Endodermal cell (in vitro differentiated cells): Measurements from ENCODE around the gene ZNF142. TPM values are rescaled to one million over a fixed set of nuclear protein-coding genes. Genes with fewer than 3 reads are reported as not detected.

Experiments used
- DNase-seq: peaks from one replicate; pipeline ENCODE4 v3.0.0-alpha.2; 2017
- H3K27ac ChIP-seq: 2 replicates; pipeline ENCODE4 v1.5.1; 2013; ENCODE audit warnings: mild to moderate bottlenecking, low read depth, low read length, moderate library complexity
- H3K27me3 ChIP-seq: 2 replicates; pipeline ENCODE4 v1.6.1; 2013; ENCODE audit warnings: mild to moderate bottlenecking, low read length, moderate library complexity; ENCODE audit not compliant: insufficient read depth, control insufficient read depth, poor library complexity, severe bottlenecking
- H3K36me3 ChIP-seq: 2 replicates; pipeline ENCODE4 v1.7.0; 2013; ENCODE audit warnings: mild to moderate bottlenecking, low read length, moderate library complexity; ENCODE audit not compliant: control insufficient read depth, insufficient read depth
- H3K4me1 ChIP-seq: one replicate; pipeline ENCODE4 v1.7.0; 2013; ENCODE audit warnings: low read length; ENCODE audit not compliant: control insufficient read depth, insufficient read depth
- H3K4me3 ChIP-seq: 2 replicates; pipeline ENCODE4 v1.5.1; 2013; ENCODE audit warnings: mild to moderate bottlenecking, low read length, moderate library complexity
- H3K9ac ChIP-seq: 2 replicates; pipeline ENCODE4 v1.6.1; 2013; ENCODE audit warnings: mild to moderate bottlenecking, low read length, moderate library complexity; ENCODE audit not compliant: poor library complexity, severe bottlenecking; ENCODE audit errors: extremely low read depth
- H3K9me3 ChIP-seq: 2 replicates; pipeline ENCODE4 v1.6.1; 2013; ENCODE audit warnings: mild to moderate bottlenecking, low read length, moderate library complexity; ENCODE audit not compliant: control insufficient read depth
- H3K27ac Mint-ChIP-seq: 2 replicates; pipeline ENCODE4 v1.8.0; 2020; ENCODE audit warnings: mixed read lengths
- H3K27me3 Mint-ChIP-seq: 2 replicates; pipeline ENCODE4 v1.8.0; 2021; ENCODE audit warnings: mild to moderate bottlenecking, mixed read lengths; ENCODE audit not compliant: insufficient read depth
- H3K36me3 Mint-ChIP-seq: 2 replicates; pipeline ENCODE4 v1.8.0; 2020; ENCODE audit warnings: low read depth, mixed read lengths
- H3K4me1 Mint-ChIP-seq: 2 replicates; pipeline ENCODE4 v1.8.0; 2020; ENCODE audit warnings: mixed read lengths
- H3K4me3 Mint-ChIP-seq: 2 replicates; pipeline ENCODE4 v1.8.0; 2020; ENCODE audit warnings: mild to moderate bottlenecking, moderate library complexity, mixed read lengths
- H3K9me3 Mint-ChIP-seq: 2 replicates; pipeline ENCODE4 v1.8.0; 2020; ENCODE audit warnings: mild to moderate bottlenecking, mixed read lengths
- WGBS, 2 experiments: methylation state at CpG; one replicate each; pipeline versions ENCODE4 v1.1.5 to v1.1.7; 2013; ENCODE audit warnings: missing lambda C conversion rate in 2 of 2, mixed read lengths in 1 of 2; ENCODE audit not compliant: insufficient coverage in 1 of 2, insufficient read length in 1 of 2; 5-methylcytosine and 5-hydroxymethylcytosine counted together
- total RNA-seq, 2 donors: library from RNA; stranded (reverse); fragmentation: NEBNext Ultra II Directional in 1 of 2; extraction: Animal tissue kit (Norgen Biotek cat#: 25700) in 1 of 2; gene quantifications; 2 replicates in 1 of 2; 3 replicates in 1 of 2; pipeline ENCODE4 v1.2.1, GENCODE V29; 2021
- TF ChIP-seq, protein P1 (sequence below): fragments of 200-600 bp; sonication (generic); conservative IDR thresholded peaks from 2 replicates; pipeline ENCODE4 v1.5.0; 2021; ENCODE audit warnings: antibody characterized with exemption, mild to moderate bottlenecking

ZNF142 gene
- total RNA-seq, 2 donors from 2014 or later: 27.8 to 31.5 TPM

DNA sequence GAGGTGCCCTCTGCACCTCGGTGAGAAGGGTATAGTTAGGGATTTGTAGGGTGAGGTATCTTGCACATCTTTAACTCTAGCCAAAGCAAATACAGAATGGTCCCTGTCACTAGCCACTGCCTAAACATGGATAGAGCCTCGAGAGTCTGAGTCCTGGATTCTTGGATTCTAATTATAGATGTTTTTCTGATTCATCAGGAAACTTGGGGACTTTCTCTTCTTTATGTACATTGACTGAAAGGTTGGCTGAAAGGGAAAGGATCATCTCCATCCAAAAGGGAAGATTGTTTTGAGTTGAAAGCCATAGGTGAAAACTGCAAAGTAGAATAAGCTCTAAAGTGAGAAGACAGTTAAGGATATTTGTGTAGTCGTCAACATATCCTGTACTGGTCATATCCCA, 20.6 kb upstream of the ZNF142 start:
- Histone ChIP-seq H3K4me1 (no peaks in the 10 kb centered on the region), H3K27me3 (no peaks in the 10 kb centered on the region), H3K9me3 (no peaks in the 10 kb centered on the region), H3K36me3 (peaks cover 60% of the 10 kb centered on the region), H3K9ac (no peak overlapping the region), H3K27ac (no peak overlapping the region), H3K4me3 (no peak overlapping the region)
- peaks cover 44% of the 10 kb centered on the region for H3K36me3 Mint-ChIP-seq
- H3K4me3 Mint-ChIP-seq: no peak overlapping the region
- no peak for DNase-seq
- WGBS, 2 experiments: 71 to 77% methylated on average over 1 to 3 of the region's 3 CpGs
- no peaks in the 10 kb centered on the region for H3K27me3 Mint-ChIP-seq
- H3K27ac Mint-ChIP-seq: no peak overlapping the region
- TF ChIP-seq, protein P1, sequence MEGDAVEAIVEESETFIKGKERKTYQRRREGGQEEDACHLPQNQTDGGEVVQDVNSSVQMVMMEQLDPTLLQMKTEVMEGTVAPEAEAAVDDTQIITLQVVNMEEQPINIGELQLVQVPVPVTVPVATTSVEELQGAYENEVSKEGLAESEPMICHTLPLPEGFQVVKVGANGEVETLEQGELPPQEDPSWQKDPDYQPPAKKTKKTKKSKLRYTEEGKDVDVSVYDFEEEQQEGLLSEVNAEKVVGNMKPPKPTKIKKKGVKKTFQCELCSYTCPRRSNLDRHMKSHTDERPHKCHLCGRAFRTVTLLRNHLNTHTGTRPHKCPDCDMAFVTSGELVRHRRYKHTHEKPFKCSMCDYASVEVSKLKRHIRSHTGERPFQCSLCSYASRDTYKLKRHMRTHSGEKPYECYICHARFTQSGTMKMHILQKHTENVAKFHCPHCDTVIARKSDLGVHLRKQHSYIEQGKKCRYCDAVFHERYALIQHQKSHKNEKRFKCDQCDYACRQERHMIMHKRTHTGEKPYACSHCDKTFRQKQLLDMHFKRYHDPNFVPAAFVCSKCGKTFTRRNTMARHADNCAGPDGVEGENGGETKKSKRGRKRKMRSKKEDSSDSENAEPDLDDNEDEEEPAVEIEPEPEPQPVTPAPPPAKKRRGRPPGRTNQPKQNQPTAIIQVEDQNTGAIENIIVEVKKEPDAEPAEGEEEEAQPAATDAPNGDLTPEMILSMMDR: no peak
- H3K4me1 Mint-ChIP-seq: no peaks in the 10 kb centered on the region
- H3K9me3 Mint-ChIP-seq: no peaks in the 10 kb centered on the region

DNA sequence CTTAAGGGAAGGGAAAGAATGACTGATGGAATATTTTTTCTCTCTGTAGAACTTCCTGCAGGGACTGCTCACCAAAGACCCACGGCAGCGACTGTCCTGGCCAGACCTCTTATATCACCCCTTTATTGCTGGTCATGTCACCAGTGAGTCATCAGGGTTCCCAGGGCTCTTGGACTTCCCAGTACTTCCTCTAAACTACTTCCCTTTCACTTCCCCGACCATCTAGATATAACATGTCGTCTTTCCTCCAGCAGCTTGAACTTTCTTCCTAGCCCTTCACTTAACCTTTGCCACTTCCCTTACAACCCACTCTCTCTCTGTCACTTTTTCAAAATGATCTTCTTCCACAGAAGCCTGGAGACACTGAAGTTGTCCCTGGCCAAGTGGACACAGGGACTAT, 19.7 kb upstream of the ZNF142 start:
- 89 to 97% methylated on average over 4 of the region's 4 CpGs for WGBS, 2 experiments
- Histone ChIP-seq H3K4me3 (no peak overlapping the region), H3K9ac (no peak overlapping the region), H3K27ac (no peak overlapping the region), H3K36me3 (peaks cover 57% of the 10 kb centered on the region), H3K4me1 (no peaks in the 10 kb centered on the region), H3K27me3 (no peaks in the 10 kb centered on the region), H3K9me3 (no peaks in the 10 kb centered on the region)
- Mint-ChIP-seq H3K4me1 (no peaks in the 10 kb centered on the region), H3K27ac (no peak overlapping the region), H3K36me3 (peaks cover 45% of the 10 kb centered on the region), H3K27me3 (no peaks in the 10 kb centered on the region), H3K4me3 (no peak overlapping the region), H3K9me3 (no peaks in the 10 kb centered on the region)
- TF ChIP-seq, protein P1: no peak
- DNase-seq: no peak

DNA sequence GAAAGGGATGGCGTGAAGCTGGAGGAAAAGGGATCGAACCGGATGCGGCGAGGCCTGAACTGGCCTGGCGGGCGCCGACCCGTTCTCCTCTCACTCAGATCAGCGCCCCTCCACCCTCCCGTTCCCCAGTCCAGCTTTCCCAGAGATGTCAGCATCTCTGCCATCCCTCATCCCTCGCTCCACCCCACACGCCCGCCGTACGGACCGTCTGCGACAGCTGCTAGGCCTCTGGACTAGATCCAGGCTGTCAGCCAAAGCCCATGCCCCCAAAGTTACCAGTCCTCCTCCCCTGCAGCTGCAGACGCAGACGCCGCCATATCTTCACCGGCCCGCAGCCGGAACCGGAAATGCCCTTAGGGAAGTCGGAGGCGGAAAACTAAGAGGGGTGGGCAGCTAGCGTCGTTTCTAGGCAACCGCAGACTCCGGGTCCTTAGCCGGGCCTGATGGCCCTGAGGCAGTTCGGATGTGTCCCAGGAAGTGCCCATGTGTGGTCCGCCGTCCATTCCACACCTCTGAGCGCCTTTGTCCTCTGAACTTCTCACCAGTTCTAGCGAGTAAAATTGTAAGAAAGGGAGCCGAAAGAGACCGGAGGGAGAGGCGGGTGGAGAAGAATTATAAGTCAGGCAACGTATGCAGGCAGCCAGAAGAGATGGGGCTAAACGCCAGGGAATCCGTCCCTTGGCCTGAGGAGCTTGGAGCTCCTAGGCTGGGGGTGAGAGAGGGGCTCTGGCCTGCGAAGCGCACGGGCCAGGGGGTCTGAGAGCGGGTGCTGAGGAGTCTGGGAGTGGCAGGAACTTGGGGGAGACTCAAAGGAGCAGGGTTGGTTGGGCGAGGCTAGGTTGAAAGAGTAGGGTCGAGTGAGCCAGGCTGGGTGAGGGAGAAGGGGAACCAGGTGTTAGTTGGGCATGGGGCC, 12.5 kb upstream of the ZNF142 start, which contains the start of the genes RNF25 and STK36:
Gene RNF25, minus strand, starts transcription at position 349 of the 913 bp plus-strand sequence. Its CDS starts 32 bp downstream, at position 317.
Gene STK36, plus strand, starts transcription at position 433 of the 913 bp plus-strand sequence. CDS start 744 bp downstream, outside the sequence.
- TF ChIP-seq, protein P1: no peak
- peaks cover 12% of the 10 kb centered on the region for H3K4me1 ChIP-seq
- H3K4me3 Mint-ChIP-seq: peak within 1 kb of the TSS; percentile 93
- no peaks in the 10 kb centered on the region for H3K9me3 Mint-ChIP-seq
- peak within 1 kb of the TSS; percentile 93 for H3K4me3 ChIP-seq
- no peaks in the 10 kb centered on the region for H3K27me3 Mint-ChIP-seq
- H3K4me1 Mint-ChIP-seq: peaks cover 11% of the 10 kb centered on the region
- H3K36me3 ChIP-seq: peaks cover 40% of the 10 kb centered on the region
- H3K9me3 ChIP-seq: no peaks in the 10 kb centered on the region
- DNase-seq: peak; percentile 94
- H3K27ac Mint-ChIP-seq: peak within 1 kb of the TSS; percentile 97
- H3K27me3 ChIP-seq: no peaks in the 10 kb centered on the region
- peak within 1 kb of the TSS; percentile 59 for H3K27ac ChIP-seq
- peak within 1 kb of the TSS; percentile 64 for H3K9ac ChIP-seq
- WGBS, 2 experiments: 0% methylated on average over 19 to 49 of the region's 49 CpGs
- H3K36me3 Mint-ChIP-seq: peaks cover 30% of the 10 kb centered on the region
